ENCODE measurements around the gene RYR2. TPM values are rescaled to one million over a fixed set of nuclear protein-coding genes. Genes with fewer than 3 reads are reported as not detected.
"Not testable (repeated sequence)": the region's sequence is repeated elsewhere in the genome, so short reads cannot be mapped to it uniquely, and the experiment has no call there.

The RYR2 gene
- total RNA-seq, 2 experiments from 2014 or later: not detected

DNA sequence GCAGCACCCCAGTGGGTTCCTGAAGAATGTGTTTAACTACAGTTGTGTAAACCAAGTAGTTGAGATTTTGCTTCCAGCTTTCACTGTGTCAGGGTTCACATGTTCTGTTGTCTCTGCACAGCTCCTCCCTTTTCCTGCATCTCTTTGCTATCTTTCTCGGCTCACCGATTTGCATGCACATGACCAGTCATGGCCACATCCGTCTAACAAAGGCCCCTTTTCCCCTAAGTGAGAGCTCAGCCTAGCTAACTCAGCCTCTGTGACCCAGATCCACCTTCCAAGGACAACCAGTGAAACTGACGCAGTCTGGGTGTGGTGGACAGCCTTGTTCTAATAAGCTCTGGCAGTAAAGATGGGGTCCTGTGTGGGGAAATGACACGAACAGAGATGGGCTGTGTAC, 747.6 kb downstream of the RYR2 start:
- POLR2A ChIA-PET: no interaction called here
- Mint-ChIP-seq H3K9me3 (no peaks in the 10 kb centered on the region), H3K27ac (no peak overlapping the region), H3K36me3 (ENCODE audit: low read depth) (no peaks in the 10 kb centered on the region), H3K27me3 (no peaks in the 10 kb centered on the region), H3K4me1 (no peaks in the 10 kb centered on the region), H3K4me3 (no peak overlapping the region)
- no peak for DNase-seq
- CTCF ChIA-PET: no interaction called here

DNA sequence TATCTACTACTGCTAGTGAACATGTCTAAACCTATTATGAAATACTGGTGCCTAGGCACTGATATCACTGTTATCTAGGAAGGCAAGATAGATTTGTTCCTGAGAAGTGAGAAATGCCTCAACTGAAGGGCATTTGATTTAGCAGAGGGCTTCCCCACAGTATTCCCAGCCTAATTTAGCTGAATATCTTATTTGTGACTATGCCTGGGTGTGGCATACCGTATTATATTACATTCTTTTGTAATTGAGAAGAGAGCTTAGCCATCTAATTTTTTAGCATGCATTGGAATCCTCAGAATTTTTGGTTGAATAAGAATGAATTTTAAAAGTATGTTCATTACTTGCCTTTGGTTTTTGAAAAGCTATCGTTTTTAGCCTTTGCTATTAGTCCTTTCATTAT, 749.6 kb downstream of the RYR2 start:
- Mint-ChIP-seq H3K27ac (no peak overlapping the region), H3K4me3 (no peak overlapping the region), H3K9me3 (no peaks in the 10 kb centered on the region), H3K27me3 (no peaks in the 10 kb centered on the region), H3K36me3 (ENCODE audit: low read depth) (no peaks in the 10 kb centered on the region), H3K4me1 (no peaks in the 10 kb centered on the region)
- POLR2A ChIA-PET: no interaction called here
- no peak for DNase-seq
- CTCF ChIA-PET: no interaction called here

DNA sequence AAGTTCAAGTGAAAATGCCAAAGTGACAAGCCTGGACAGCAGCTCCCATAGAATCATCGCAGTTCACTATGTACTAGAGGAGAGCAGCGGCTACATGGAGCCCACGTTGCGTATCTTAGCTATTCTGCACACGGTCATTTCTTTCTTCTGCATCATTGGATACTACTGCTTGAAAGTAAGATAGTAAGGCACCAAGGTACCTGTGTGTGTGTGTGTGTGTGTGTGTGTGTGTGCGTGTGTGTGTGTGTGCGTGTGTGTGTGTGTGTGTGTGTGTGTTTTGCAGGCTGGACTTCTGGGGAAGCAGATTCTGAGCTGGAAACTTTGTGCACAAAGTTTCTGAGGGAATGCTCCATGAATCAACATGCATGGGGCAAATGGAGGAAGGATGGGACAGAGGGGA, 750.2 kb downstream of the RYR2 start:
- H3K27ac Mint-ChIP-seq: no peak overlapping the region
- no peaks in the 10 kb centered on the region for H3K27me3 Mint-ChIP-seq
- POLR2A ChIA-PET: no interaction called here
- CTCF ChIA-PET: no interaction called here
- no peaks in the 10 kb centered on the region for H3K9me3 Mint-ChIP-seq
- no peak for DNase-seq
- no peaks in the 10 kb centered on the region for H3K36me3 Mint-ChIP-seq (ENCODE audit: low read depth)
- no peaks in the 10 kb centered on the region for H3K4me1 Mint-ChIP-seq
- no peak overlapping the region for H3K4me3 Mint-ChIP-seq

DNA sequence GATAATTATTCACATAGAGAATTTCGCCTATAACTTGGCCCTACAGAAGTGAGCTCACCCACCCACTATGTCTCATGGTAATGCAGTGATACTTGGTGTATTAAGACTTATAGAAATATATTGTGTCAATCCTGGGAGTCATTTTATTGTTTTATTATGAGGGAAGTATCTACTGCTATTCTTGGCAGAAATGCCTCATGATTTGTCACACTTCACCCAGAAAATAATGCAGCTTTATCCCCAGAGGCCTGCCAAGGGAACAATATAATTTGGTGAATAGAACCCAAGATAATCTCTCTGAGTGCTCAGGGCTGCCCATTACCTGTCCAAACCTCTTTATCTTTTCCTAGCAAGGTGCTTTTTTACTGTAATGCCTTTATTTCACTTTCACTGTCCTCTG, 750.7 kb downstream of the RYR2 start:
- Mint-ChIP-seq H3K4me1 (no peaks in the 10 kb centered on the region), H3K27me3 (no peaks in the 10 kb centered on the region), H3K9me3 (no peaks in the 10 kb centered on the region), H3K4me3 (no peak overlapping the region), H3K27ac (no peak overlapping the region), H3K36me3 (ENCODE audit: low read depth) (no peaks in the 10 kb centered on the region)
- POLR2A ChIA-PET: no interaction called here
- CTCF ChIA-PET: no interaction called here
- DNase-seq: no peak

DNA sequence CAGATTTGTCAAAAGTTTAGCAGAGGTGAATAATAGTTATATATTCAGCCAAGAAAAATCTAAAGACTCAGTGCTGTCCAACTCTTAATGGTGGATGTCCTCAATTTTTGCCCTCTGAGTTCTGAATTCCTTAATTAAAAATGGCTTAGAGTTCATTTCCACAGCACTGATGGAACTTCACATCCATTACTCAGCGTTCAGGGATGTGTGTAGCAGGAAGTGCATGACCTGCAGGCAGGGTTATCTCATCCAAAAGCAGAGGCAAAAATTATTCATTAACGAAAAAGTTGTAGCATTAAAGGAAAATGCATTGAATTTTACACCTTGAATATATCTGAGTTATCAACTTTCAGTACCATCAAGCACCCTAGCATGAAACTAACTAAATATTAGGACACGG, 752.1 kb downstream of the RYR2 start:
- DNase-seq: no peak
- Mint-ChIP-seq H3K4me1 (no peaks in the 10 kb centered on the region), H3K9me3 (no peaks in the 10 kb centered on the region), H3K27ac (no peak overlapping the region), H3K36me3 (ENCODE audit: low read depth) (no peaks in the 10 kb centered on the region), H3K27me3 (no peaks in the 10 kb centered on the region), H3K4me3 (no peak overlapping the region)
- POLR2A ChIA-PET: no interaction called here
- CTCF ChIA-PET: no interaction called here

DNA sequence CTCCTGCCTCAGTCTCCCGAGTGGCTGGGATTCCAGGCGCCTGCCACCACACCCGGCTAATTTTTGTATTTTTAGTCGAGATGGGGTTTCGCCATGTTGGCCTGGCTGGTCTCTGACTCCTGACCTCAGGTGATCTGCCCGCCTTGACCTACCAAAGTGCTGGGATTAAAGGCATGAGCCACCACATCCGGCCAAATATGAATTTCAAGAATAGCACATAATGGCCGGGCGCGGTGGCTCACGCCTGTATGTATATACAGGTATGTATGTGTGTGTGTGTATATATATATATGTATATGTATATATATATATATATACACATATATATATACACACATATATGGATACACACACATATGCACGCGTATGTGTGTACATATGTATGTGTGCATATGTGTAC, 753.6 kb downstream of the RYR2 start:
- no peak for DNase-seq
- Mint-ChIP-seq H3K4me3 (no peak overlapping the region), H3K9me3 (no peaks in the 10 kb centered on the region), H3K27ac (no peak overlapping the region), H3K36me3 (ENCODE audit: low read depth) (no peaks in the 10 kb centered on the region), H3K4me1 (no peaks in the 10 kb centered on the region), H3K27me3 (no peaks in the 10 kb centered on the region)
- CTCF ChIA-PET: no interaction called here
- POLR2A ChIA-PET: no interaction called here

DNA sequence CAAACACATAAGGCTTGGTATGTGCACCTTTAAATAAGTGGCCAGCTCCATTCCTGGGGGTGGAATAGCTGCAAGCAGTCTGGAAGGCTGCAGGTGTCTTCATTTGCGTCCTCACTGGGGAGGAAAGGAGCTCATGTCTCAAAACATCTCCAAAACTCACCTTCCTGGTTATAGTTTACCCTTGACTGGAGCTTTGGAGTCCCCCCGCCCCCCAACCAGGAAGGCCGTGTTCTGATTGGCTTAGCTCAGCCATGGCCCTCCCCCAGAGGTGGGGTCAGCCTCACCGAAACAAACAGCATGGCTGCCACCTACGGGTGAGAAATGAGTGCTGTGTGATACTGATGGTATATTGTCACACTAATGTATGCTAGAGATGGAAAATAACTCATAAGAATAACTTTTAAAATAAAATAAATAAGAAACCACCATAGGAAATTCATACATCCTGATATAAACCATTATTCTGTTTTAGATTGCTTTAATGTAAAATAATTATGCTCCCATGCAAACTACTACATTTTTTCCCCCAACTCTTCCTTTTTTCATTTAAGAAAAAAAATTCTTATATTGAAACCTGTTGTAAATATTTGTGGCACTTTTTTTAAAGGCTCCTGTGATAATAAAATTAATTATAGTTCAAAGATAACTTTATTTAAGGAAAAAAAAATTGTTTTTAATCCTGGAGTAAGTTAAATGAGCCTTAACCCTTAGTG, 757.9 kb downstream of the RYR2 start:
- CTCF ChIA-PET: interaction anchor here (0.6 kb wide), 1 partner anchor 1345 kb away, joined by 3 read pairs; no protein-coding TSS in a partner anchor
- Mint-ChIP-seq H3K4me3 (no peak overlapping the region), H3K36me3 (ENCODE audit: low read depth) (no peaks in the 10 kb centered on the region), H3K27me3 (no peaks in the 10 kb centered on the region), H3K27ac (no peak overlapping the region), H3K9me3 (no peaks in the 10 kb centered on the region), H3K4me1 (no peaks in the 10 kb centered on the region)
- peak; percentile 32 for DNase-seq
- POLR2A ChIA-PET: no interaction called here

DNA sequence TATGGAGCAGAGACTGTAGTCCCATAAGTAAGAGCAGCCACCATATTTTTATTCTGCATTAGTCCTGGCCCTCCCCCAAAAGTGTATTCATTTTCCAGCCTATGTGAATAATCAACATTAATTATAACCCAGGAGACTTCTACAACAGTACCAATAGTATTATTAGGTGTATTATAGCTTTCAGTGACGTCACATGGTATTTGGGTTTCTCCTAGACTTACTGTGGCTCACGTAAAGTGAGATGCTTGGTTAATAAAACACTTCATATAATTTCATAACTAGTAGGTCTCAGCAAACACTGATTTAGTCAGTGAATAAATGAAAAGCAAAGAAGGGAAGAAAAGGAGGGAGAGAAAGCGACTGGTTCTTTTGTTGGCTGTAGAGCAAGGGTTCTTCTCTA, 762.5 kb downstream of the RYR2 start:
- Mint-ChIP-seq H3K4me1 (no peaks in the 10 kb centered on the region), H3K4me3 (no peak overlapping the region), H3K27me3 (peaks cover 3% of the 10 kb centered on the region), H3K36me3 (ENCODE audit: low read depth) (no peaks in the 10 kb centered on the region), H3K27ac (no peak overlapping the region), H3K9me3 (no peaks in the 10 kb centered on the region)
- POLR2A ChIA-PET: no interaction called here
- DNase-seq: no peak
- CTCF ChIA-PET: no interaction called here

DNA sequence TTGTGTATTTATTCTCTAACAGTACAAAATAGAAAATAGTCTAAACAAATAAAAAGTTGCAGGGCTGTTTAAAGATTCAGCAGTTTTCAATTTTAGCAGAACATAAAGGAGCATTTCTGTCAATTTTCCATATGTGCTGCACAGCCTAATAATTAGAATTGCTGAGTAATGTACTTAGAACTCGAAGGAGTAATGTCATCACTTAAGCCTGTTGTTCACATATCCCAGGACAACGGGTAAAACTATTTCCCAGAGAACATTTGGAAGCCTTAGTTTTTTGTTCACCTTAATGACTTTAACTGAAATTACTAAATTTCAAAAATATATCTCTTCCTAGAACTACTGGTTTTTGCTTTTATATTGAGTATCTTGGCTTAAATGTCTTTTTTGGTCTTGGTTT, 767.1 kb downstream of the RYR2 start:
- Mint-ChIP-seq H3K4me1 (no peaks in the 10 kb centered on the region), H3K4me3 (no peak overlapping the region), H3K27me3 (peaks cover 5% of the 10 kb centered on the region), H3K27ac (no peak overlapping the region), H3K9me3 (no peaks in the 10 kb centered on the region), H3K36me3 (ENCODE audit: low read depth) (no peaks in the 10 kb centered on the region)
- ChIA-PET POLR2A (no interaction called here), CTCF (no interaction called here)
- DNase-seq: no peak

DNA sequence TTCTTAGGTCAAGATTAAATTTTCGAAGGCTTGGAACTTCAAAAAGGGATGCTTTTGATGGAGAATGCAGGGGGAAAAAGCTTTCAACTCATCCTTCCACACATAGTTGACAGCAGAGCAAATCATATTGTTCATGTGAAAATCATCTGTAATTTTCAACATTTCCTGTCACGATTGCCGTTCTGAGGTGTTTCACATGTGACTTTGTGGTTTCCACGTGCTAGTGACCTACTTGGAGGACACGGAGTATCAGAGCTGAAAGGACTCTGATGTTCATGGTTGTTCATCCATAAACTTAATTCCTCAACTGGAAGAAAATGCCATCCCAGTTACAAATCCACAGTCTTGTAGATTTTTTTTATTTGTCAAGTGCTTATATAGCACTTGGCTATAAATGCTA, 769.6 kb downstream of the RYR2 start:
- CTCF ChIA-PET: no interaction called here

DNA sequence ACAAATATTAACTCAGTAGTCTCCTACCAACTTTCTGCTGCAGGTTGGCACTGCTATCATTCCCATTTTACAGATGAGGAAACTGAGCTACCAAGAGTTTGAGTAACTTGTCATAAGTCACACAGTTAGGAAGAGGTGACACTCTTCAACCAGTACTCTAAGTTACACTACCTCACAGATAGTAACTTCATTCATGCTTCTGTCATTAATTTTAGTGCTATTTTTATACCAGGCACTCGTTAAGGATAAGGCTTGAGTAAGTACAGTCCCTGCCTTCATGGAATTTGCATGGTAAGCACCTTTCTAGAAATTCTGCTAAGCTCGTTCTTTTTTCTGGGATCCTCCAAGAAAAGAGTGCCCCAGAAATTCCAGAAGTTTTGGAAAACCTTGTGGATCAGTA, 770.1 kb downstream of the RYR2 start:
- no peaks in the 10 kb centered on the region for H3K36me3 Mint-ChIP-seq (ENCODE audit: low read depth)
- peaks cover 5% of the 10 kb centered on the region for H3K27me3 Mint-ChIP-seq
- no peaks in the 10 kb centered on the region for H3K9me3 Mint-ChIP-seq
- no peak overlapping the region for H3K4me3 Mint-ChIP-seq
- ChIA-PET CTCF (no interaction called here), POLR2A (no interaction called here)
- no peak for DNase-seq
- no peaks in the 10 kb centered on the region for H3K4me1 Mint-ChIP-seq
- H3K27ac Mint-ChIP-seq: no peak overlapping the region

More for the DNA sequence above, 769.6 kb downstream of the RYR2 start:
- Mint-ChIP-seq H3K36me3 (ENCODE audit: low read depth) (no peaks in the 10 kb centered on the region), H3K27me3 (peaks cover 5% of the 10 kb centered on the region), H3K9me3 (no peaks in the 10 kb centered on the region), H3K4me3 (no peak overlapping the region), H3K4me1 (no peaks in the 10 kb centered on the region), H3K27ac (no peak overlapping the region)
- no peak for DNase-seq
- POLR2A ChIA-PET: no interaction called here

DNA sequence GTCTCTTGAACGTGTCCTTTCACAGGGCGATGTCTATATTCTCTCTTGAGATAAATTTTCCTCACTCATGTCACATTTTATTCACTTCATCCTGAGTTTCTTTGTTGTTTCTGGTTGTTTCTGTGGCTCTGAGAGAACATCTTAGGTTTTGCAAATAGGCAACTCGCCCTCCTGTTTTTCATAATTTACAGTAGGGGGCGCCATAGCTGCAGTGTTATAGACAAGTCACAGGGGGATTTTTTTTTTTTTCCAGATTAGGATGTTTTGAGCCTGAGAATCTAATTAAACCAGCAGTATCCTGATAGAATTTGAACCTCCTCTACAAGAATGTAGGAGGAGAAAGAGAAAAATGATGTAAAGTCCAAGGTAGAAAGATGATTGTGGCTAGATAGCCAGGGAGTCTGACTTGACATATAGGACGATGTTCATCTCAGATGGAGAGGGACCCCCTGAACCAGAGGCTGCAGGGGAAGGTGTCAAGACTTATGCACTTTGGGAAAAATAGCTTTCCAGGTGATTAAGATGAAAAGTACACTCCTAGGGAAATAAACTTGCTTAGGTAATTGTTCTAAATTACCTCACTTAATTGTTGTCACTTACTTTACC, 772.4 kb downstream of the RYR2 start:
- Mint-ChIP-seq H3K36me3 (ENCODE audit: low read depth) (no peaks in the 10 kb centered on the region), H3K27ac (no peak overlapping the region), H3K27me3 (peaks cover 3% of the 10 kb centered on the region), H3K9me3 (no peaks in the 10 kb centered on the region), H3K4me3 (no peak overlapping the region), H3K4me1 (no peaks in the 10 kb centered on the region)
- ChIA-PET POLR2A (no interaction called here), CTCF (no interaction called here)
- no peak for DNase-seq

DNA sequence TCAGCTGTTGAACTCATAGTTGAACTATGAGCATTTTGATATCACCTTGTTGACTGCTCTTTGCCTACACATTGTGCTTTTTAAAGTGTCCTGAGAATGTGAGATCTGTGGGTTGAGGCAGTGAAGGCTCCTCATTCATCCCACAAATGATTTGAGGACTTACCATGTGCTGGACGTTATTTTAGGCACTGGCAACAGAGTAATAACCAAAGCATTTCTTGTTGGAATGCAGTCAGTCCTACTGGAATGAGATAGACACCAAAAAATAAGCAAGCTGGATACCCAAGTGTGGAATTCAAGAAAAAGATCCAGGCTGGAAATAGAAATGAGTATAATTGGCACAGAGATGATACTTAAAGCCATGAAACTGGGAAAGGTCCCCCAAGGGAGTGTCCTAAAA, 775.3 kb downstream of the RYR2 start:
- no peak overlapping the region for H3K4me3 Mint-ChIP-seq
- no peaks in the 10 kb centered on the region for H3K9me3 Mint-ChIP-seq
- H3K27ac Mint-ChIP-seq: no peak overlapping the region
- no peaks in the 10 kb centered on the region for H3K36me3 Mint-ChIP-seq (ENCODE audit: low read depth)
- ChIA-PET CTCF (no interaction called here), POLR2A (no interaction called here)
- H3K27me3 Mint-ChIP-seq: peaks cover 2% of the 10 kb centered on the region
- DNase-seq: no peak
- H3K4me1 Mint-ChIP-seq: no peaks in the 10 kb centered on the region

DNA sequence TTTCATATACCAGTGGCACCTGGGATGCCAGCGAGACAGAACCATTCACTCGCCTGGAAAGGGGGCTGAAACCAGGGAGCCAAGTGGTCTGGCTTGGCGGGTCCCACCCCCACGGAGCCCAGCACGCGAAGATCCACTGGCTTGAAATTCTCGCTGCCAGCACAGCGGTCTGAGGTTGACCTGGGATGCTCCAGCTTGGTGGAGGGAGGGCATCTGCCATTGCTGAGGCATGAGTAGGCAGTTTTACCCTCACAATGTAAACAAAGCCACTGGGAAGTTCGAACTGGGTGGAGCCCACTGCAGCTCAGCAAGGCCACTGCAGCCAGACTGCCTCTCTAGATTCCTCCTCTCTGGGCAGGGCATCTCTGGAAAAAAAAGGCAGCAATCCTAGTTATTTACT, 778.6 kb downstream of the RYR2 start:
- H3K36me3 Mint-ChIP-seq (ENCODE audit: low read depth); CTCF ChIA-PET; H3K27ac Mint-ChIP-seq: not testable (repeated sequence)

More for the DNA sequence above, 778.6 kb downstream of the RYR2 start:
- H3K27me3 Mint-ChIP-seq, H3K4me1 Mint-ChIP-seq, H3K4me3 Mint-ChIP-seq, H3K9me3 Mint-ChIP-seq, DNase-seq, POLR2A ChIA-PET: not testable (repeated sequence)

All from activated CD4-positive, alpha-beta T cell treated with anti-CD3 and anti-CD28 coated beads, Interleukin-2, amount 10 ng/mL, durations not matched to agents 7 days and 5 days (primary cell).